ENCODE results near the gene KMO.

The KMO gene

DNA sequence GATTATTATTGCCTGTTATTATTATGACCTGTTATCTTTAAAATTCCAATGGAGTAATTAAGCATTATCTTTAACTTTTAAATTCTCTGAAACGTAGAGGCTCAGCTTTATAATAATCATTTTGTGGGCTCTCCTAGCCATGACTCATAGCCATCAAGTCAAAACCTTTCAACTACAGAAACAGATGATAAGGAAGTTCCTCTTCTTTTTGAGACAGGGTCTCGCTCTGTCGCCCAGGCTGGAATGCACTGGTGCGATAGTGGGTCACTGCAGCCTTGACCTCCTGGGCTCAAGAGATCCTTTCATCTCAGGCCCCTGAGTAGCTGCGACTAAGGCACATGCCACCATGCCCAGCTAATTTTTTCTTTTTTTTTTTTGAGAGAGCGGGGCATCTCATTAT is 64.5 kb downstream of the KMO start:
- DNase-seq (ENCODE audit: low spot score) = no peak

DNA sequence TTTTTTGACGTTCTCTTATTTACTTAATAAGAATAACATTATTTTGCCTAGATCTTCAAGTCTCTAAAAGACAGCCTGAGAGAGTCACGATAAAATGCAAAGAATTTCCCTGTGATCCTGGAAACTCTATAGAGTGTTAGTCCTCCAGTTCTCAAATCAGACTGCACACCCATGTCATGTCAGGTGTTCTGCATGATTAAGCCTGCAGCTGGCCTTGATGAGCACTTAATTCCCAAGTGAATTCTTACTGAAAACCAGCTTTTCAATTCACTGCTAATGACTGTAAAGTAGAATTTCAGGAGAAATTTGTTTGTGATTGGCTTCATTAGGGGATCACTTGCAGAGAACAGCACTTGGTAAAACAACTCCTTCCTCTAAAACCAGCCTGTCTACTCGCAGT is 66.1 kb downstream of the KMO start:
- DNase-seq (ENCODE audit: low spot score) = no peak

DNA sequence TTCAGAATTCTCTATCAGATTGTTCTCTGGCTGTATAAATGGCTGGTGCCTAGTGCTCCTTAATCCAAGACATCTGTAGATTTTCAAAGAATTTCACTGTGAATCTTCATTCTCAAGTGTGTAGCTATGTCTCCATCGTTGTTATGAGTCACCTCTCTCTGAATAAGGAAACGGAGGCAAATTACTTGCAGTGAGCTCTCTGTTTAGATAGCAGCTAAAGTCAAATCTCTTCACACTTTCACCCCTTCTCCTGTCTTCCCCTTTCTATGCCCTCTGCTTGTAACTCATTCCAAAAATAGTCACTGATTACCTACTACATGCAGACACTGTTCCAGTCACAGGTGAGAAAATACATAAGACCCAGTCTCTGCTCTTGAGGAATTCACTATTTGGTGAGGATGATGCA is 68.3 kb downstream of the KMO start:
- no peak for DNase-seq (ENCODE audit: low spot score)

DNA sequence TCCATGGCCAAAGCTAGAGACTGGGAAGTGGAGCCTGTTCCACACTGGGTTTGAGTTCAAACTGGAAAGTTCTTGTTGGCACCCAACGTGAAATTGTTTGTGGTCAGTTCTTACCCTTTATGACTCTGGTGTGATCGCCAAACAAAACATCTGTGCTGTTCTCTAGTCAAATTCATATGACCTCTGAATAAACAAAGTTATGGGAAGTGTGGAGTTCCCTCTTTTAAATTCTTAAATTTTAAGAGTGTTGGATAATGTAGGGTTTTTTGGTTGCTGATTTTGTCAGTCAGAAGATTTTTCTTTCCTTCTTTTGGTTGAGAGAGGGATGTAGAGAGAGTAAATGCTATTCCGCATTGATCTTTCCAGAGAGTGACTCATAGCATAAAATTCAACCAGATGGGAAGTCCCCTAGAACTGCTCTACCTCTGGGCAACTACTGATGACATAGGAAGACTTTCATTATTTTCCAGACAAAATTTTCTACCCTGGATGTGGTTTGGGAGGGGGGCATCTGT is 71.6 kb downstream of the KMO start:
- DNase-seq (ENCODE audit: low spot score) = no peak

DNA sequence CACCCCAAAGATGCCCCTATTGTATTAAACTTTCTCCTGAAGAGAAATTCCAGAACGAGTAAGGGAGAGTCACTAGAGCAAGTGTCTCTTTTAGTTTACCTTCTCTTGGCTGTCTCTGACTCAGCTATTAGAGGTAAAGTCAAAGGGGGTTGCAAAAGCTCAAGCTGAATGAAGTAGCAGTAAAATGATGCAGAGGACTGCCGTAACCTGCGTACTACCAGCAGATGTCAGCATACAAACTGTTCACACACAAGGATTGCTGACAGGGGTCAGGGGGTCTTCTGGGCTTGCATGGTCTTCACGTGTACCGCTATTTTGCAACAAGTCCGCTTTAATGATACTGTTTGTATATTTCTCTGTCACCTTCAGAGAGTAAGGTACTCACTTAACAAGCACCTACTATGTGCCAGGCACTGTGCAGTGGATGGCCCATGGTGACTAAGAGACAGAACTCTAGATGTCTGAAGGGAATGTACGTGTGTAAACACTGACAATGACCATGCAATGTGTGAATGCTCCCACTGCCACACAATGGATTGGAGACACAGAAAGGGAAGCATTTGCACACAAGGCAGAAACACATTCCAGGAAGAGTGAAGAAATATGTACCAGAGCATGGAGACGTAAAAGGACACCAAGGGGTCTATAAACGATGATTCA is 73.1 kb downstream of the KMO start:
- no peak for DNase-seq (ENCODE audit: low spot score)

DNA sequence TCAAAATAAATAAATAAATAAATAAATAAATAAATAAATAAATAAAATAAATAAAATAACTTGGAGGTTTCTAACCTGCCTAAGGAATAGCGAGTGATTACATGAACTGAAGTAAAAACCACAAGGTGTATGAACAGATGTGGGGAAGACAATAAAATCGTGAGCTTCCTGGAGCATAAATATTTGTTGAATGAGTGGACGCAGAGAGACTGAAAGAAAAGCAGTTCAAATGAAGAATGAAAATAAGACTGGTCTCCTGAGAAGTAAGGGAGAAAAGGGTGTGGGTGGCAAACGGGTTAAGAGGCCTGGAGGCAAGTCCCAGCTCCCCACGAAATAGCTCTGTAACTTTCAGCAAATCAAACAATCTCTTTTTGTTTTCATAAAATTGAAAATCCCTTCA is 74.4 kb downstream of the KMO start:
- no peak for DNase-seq (ENCODE audit: low spot score)

DNA sequence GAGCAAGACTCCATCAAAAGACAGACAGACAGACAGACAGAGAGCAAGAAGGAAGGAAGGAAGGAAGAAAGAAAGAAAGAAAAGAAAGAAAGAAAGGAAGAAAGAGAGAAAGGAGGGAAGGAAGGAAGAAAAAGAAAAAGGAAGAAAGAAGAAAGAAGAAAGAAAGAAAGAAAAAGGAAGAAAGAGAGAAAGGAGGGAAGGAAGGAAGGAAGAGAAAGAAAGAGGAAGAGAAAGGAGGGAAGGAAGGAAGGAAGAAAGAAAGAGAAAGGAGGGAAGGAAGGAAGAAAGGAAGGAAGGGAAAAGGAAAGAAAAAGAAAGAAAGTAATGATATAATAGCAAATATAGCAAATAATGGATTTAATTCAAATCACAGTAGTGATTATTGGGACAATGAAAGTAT is 75.3 kb downstream of the KMO start:
- no peak for DNase-seq (ENCODE audit: low spot score)

DNA sequence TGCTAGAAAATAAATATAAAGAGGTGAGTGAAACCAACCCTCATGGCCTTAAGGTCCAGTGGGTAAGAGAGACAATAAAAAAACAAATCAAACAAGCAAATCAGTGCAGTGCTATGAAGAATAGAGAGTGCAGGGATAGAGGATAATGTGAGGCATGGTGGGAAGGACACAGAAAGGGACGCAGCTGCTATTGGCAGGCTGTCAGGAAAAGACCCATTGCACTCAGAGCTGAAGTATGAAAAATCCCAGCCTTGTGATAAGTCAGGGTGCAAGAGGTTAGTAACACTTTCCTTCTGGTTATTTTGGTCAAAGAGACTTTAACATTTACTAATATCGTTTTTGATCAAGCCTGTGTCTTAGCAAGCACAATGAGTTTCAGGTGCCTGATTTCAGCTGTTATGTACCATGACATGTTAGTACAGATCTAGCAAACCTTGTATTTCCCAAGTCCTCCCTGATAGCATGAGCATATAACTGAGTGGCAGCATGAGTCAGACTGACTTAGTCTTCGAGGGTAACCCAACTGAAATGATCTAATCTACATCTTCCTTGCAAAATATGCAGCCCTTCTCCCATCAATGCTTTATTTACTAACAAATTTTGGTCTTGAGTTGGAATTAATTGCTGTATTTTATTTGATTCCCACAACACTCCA is 76.3 kb downstream of the KMO start:
- DNase-seq (ENCODE audit: low spot score) = no peak

DNA sequence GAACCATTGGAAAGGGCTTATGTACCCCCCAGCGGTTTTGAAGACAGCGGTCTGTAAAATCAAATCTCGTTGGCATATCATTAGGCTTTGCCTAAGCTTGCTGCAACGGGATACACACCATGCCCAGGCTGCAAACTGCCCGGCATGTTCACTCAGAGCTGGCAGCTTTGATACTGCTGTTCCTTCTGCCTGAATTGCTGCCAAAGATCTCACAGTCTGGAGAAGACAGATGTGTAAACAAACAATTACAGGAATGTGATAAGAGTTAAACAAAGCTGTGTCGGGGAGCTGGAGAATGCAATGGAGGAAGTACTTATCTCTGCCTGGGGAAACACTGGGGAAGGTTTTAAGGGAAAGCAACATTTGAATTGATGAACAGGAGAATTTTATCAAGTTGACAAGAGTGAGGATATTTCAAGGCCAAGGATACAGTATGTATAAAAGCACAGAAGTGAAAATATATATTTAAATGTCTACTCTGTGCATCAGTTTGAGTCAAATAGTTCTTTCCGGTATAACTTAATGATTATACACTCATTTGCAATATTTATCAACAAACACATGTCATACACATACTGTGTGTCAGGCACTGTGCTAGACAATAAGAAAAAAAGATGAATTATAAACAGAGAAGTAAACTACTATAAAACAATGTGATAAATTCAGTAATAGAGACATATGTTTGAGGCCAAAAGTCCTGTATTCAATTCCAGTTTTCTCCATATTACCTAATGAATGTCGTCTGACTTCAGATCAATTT is 78.1 kb downstream of the KMO start:
- DNase-seq (ENCODE audit: low spot score) = no peak

DNA sequence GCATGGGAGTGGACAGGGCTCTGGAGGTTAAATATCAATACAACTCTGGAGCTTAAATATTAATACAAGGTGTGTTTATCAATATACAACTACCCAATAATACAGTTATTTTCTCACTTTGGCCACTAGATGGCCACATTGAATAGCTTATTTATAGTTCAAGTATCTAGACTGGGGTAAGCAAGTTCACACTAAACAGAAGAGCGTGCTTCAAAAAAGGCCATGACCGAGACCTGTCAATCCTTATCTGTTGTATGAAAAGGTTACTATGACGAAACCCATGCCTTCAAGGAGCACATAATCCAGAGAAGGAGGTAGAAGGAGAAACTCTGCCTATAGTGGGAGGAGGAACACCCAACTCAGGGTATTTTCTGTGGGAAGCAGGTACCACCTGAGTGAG is 78.9 kb downstream of the KMO start:
- no peak for DNase-seq (ENCODE audit: low spot score)

DNA sequence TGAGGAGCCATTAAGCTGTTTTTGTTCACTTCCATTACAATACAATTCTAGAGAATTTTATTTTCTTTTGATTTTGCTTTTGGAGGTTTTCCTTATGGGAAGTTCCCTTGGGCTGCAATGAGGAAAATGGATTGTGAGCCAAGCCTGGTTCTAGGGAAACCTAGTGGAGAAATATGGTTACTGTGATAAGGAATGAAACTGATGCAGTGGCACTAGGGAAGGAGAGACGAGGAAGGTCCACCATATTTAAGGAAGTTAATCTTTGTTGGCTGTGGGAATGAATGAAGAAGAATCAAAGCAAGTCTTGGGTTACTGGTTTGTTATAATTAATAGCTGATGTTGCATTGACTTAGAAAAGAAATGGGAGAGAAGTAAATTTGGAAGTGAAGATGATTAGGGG is 79.6 kb downstream of the KMO start:
- no peak for DNase-seq (ENCODE audit: low spot score)

DNA sequence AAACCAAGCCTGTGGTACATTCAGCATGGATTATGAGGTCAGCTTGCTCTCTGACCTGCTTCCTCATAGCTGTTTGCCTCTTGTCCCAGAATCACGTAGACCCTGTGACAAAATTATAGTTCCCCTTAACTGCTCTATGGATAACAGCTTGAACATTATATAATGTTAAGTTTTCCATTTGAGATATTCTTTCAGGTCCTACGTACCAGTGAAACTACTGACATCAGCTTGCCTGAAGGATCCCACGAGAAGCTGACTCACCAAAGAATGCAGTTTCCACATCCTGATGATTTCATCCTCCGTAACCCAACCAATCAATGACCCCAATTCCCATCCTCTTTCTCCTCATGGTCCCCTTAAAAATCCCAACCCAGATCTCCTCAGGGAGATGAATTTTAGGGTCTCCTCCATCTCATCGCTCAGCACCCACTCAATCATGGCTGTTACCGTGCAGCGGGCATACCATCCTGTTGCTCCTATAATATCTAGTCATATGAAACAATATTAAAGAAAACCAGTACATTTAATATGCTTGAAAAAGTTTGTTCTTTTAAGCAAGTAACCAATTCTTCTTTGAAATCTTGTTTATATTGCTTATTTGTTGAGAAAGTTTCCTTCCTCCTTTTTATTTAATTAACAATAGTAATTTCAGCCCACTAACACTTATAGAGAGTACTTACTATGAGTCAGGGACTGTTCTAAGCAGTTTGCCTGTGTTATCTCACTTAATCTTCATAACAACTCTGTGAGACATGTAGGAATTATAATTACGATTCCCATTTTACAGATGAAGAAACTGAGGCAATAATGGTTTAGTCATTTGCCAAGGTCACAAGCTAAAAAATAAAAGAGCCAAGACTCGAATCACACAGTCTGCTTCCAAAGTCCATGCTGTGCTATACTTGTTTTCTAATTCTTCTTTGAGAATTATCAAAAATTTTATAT is 80.6 kb downstream of the KMO start:
- peak; percentile 38 for DNase-seq (ENCODE audit: low spot score)

DNA sequence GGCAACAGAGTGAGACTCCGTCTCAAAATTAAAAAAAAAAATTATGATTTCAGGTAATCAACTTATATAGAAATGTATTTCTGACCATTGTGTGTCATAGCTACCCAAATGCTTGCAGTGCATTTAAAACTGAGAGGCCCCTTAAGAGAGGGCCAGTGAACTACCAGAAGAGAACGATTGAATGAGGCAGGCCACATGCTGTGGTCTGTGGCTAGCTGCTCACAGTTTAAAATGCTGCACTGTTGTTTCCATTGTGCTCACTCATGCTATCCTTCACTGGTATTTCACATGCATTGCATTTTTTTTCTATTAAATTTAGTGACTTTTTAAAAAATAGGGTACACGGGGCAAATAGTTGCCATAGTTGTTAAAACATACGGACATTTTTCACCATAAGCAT is 82.0 kb downstream of the KMO start:
- no peak for DNase-seq (ENCODE audit: low spot score)

DNA sequence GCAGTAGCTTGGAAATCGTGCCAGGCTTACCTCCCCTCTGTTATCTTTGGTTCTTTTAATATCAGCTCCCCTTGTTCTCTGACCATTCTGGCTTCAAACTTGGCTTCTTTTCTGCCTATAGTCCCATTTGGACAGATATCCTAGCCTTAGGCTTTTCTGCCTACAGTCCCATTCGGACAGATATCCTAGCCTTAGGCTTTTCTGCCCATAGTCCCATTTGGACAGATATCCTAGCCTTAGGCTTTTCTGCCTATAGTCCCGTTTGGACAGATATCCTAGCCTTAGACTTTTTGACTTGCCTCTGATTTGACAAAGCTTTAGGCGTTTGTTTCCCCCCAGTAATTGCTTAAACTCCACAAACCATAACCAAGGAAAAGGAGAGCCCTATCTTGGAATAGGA is 82.4 kb downstream of the KMO start:
- no peak for DNase-seq (ENCODE audit: low spot score)

DNA sequence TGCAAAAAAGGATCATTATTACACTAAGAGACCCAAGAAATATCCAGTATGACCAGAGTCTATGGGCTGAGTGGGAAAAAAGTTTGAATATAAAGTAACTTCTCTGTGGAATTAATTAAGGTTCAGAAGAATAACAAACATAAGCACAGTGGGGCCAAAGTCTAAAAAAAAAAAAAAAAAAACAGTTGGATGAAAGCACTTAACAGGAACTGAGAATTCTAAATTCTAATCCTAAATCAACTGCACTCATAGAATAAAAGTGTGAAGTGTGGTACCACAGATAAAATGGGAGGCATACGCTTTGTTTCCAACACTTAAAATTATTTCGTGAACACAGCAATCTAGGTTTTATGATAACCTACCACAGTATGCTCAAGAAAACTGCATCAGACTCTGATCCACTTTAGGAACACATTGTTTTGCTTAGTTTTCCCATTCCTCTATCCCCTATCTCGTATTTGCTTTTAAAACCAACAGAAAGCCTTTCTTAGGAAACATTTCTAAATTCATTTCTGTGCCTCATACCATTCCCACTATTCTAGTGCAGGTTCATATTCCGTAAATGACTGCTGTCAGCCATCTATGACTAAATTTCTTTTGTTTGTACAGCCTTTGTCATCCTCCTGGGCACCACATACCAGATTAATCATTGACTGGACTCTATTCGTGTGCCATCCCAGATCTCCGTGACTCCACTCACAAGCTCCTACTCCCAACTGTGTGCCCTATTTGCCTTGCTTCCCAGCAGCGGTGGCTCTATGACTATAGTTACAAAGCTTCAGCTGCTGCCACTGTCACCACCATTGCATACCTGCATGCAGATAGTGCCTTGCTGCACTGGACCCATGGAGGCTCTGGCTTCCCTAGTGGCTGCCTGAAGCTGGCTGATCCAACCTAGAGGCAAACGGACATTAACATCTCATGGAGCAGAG is 83.1 kb downstream of the KMO start:
- no peak for DNase-seq (ENCODE audit: low spot score)

DNA sequence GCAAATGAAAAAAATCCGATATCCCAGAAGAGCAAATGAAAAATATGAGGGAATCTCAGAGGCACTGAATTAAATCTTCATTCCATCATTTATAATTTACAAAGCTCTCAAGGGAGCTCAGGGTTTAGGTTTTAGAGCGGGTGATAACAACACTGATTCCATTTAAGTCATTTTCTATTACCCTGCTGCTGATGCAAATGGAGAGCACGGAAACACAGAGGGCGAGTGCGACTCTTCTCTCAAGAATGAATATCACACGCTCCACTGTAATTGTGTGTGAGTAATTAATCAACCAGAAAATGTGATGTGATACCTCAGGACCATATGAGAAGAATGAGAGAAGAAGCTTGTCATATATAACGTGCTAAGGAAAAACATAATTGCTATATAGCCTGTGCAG is 85.2 kb downstream of the KMO start:
- DNase-seq (ENCODE audit: low spot score) = no peak

DNA sequence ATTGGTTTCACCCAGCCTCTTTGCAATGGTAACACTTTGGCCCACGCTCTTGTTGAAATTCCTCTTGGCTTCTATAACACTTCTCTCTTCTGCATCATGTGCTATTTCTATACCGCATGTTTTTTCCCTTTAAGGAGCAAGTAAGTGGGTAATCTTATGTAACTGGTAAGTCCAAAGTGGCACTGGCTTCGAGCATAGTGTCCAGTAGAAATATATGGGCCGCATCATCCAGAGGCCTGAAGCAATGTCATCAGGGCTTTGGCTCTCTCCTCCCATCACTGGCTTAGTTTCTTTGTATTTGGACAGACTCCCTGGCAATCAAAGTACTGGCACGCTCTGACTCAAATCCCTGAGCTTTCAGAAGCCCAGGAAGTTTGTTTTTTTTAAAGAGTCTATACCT is 90.5 kb downstream of the KMO start:
- DNase-seq (ENCODE audit: low spot score) = no peak

DNA sequence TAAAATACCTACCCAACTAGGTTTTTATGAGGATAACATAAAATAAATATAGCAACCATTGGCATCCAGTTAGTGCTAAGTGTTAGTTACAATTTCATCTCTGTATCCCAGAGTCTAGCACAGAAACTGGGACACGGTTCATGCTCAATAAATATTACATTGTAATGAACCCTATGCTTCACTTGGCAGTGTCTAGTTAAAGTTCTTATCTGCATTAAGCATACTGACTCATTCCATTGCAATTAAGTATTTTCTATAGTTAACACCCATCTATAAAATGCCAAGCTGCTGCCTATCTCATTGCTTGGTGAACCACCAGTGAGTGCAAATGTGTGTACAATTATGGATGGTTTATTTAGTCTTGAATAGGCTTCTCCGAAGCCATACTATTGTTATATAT is 92.8 kb downstream of the KMO start:
- DNase-seq (ENCODE audit: low spot score) = no peak

DNA sequence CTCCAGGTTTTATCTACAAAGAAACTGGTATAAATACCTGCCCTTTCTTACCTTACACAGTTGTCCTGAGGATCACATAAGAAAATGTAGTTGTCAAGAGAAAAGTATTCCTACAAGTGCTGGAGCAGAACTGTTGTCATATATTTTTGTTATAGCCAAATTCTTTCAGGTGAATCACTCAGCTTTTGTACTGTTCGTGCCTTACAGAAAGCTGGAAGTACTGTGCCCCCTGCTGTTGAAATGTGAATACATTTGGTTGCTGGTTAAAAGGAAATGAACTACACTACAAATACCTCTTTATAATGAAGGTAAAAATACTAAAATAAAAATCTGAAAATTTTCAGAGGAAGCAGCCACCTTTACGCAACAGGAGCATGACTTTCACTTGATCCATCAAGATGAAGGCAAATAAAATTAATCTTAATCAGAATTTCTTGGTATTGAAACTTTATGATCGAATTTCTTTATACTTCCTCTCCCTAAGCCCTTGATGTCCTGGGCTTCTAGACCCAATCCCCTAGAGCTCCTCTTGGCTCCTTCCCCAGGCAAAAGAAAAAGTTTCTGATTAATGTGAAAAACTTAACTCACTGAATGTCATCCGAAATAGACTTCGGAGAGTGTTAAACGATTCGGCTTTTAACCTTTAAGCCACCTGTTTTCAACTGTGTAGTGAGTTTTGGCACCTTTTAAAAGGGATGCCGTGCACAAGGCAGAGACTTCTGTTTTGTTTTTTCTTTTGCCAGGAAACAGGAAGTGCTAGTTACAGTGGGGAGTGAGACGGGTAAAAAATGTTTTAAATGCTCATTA is 95.5 kb downstream of the KMO start:
- peak; percentile 28 for DNase-seq (ENCODE audit: low spot score)

DNA sequence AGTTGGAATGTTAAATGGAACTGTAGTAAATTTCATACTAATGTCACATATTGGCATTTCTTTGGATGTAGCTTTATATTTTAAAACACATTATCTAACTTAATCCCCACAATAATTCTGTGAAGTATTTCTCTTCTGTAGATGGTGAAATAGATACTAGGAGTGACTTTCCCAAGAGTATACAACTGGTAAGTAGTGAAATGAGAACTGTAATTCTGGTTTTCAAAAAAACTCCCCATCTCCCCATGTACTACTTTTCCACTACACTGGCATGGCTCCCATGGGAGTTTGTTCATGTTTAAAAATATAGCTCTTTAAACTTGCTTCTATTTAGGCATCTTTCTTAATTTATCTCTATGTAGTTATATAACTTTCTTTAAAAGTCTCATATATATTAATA is 97.8 kb downstream of the KMO start:
- no peak for DNase-seq (ENCODE audit: low spot score)

Data from hepatic stellate cell (primary cell).